NCI-H187 (cell line): Measurements from ENCODE around the gene PTGFR.

Source experiments
- DNase-seq, 2 experiments: peaks; one replicate each; lab custom pipeline; 2025; lab: John Stamatoyannopoulos, UW

PTGFR gene

DNA sequence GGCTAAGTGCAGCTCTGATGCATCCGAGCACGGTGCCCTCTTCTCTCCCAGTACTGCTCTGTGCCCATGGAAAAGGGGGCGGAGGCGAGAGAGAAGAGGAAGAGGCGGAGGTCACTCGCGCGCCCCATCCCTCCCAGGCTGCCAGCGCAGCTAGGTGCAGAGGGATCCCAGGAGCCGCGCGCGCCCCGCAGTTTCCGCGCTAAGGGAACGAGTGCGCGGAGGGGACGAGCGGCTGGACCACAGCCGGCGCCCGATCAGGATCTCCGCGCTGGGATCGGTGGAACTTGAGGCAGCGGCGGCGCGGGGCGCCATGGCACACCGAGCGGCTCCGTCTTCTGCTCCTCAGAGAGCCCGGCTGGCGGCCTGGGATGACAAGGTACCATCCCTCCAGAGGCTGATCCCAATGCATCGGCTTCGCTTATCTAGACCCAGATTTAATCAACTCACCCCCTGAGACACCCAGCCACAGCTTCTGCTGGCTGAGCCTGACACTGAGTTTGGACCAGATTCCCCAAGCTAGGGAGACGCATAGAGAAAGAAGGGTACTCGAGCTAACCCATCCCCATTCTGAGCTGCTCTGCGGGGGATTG lies at the start of gene PTGFR:
TSS of gene PTGFR (plus strand) at position 114 of the 590 bp plus-strand sequence. CDS start 1,770 bp downstream, outside the sequence.
- DNase-seq, result no peak

DNA sequence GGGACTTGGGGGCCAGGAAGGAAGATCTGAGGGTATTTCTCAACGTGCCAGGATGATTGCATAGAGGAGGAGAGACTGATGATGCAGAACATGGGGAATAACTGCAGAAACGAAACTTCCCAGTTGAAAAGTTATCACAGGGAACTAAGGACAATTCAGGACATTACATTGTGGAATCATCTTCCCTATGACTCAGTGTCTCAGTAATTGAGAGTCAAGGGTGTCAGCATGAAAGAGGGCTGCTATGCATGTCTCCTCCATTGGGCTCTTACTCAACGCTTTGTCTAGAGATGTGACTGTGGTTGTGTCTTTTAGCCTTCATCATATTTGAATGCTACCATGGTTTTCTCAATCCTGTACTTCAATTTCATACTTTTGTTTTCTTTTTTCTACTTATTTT lies 48.9 kb upstream of the PTGFR start:
- no peak for DNase-seq

- DNase-seq, result no peak
These were observed 43.7 kb upstream of the PTGFR start for GRCh38 chr1:78447086-78447485.

- DNase-seq, result no peak
These were observed 26.3 kb upstream of the PTGFR start for GRCh38 chr1:78464449-78464891.

DNA sequence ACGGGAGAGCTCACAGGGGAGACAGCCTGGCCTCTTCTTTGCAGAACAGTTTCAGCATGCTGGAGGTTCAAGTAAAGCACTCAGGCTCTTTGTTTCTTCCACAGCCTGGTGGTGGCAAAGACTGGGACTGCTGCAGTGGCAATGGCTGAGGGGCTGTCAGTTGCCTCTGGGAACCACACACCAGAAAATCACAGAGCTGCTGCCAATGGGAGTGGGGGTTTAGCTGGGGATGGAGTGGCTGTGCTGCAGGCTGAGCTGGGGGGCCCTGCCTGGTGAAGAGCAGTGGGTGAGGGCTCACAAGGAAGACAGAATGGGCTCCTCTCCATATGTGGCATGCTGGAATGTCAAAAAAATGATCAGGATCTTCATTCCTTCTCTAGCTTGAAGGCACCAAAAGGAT lies 25.6 kb upstream of the PTGFR start:
- DNase-seq, result no peak

DNA sequence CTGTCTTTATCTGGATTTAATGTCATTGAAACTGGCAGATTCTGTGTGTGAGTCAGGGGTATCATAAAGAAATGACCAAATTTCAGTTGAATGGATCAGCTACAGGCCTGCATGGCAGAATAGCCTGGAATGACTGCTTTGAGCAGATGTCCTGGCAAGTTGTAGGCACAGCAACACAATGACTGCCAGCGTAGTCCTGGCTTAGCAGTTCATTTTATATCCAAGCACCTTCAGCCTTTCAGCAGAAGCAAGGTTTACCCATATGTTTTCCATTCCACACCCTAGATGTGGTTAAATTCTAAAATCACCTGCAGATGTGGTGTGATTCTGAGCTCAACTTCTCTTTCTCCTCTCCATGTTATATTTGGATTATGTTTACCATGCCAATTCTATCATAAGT lies 22.3 kb upstream of the PTGFR start:
- DNase-seq, result no peak

GRCh38 chr1:78469576-78469975 lies 21.2 kb upstream of the PTGFR start:
- no peak for DNase-seq

- no peak for DNase-seq
These were observed 18.7 kb upstream of the PTGFR start for GRCh38 chr1:78471890-78472620.

- no peak for DNase-seq
These were observed 17.8 kb upstream of the PTGFR start for GRCh38 chr1:78472851-78473496.

DNA sequence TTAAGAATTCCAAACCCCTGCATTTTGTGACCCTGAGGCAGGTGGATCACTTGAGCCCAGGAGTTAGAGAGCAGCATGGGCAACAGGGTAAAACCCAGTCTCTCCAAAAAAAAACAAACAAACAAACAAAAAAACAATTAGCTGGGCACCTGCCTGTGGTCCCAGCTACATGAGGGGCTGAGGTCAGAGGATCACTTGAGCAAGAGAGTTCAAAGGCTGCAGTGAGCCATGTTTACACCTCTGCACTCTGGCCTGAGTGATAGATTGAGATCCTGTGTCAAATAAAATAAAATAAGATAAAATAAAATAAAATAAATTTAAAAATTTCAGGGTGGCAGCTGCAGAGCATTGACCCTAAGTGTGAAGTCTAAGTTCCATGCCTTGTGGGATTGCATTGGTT lies 16.7 kb upstream of the PTGFR start:
- DNase-seq, result no peak

- DNase-seq, result no peak
These were observed 14.7 kb upstream of the PTGFR start for GRCh38 chr1:78475888-78476610.

GRCh38 chr1:78483903-78484302 lies 6.9 kb upstream of the PTGFR start:
- DNase-seq, result no peak

- DNase-seq, result no peak
These were observed 787 bp downstream of the PTGFR start for GRCh38 chr1:78491451-78492071.

GRCh38 chr1:78492386-78492950 lies 1.7 kb downstream of the PTGFR start:
- no peak for DNase-seq

GRCh38 chr1:78493451-78493850 lies 2.7 kb downstream of the PTGFR start:
- no peak for DNase-seq

DNA sequence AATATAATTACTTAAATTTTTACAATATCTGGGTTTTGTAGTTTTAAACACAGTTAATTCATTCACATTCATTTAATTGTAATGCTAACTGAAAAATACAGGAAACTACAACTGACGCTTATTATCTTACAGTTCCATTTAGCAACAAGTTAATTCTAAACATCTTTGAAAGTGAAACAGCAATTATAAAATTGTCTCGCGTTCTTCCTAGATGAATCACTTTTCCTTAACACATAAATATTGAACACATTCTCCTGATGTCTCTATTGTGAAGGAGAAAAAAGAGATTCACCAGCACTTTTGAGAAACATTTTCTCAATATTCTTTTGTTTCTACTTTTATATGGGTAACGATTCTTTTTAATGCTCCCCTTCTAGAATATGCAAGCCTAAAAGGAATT lies 6.4 kb downstream of the PTGFR start:
- no peak for DNase-seq

DNA sequence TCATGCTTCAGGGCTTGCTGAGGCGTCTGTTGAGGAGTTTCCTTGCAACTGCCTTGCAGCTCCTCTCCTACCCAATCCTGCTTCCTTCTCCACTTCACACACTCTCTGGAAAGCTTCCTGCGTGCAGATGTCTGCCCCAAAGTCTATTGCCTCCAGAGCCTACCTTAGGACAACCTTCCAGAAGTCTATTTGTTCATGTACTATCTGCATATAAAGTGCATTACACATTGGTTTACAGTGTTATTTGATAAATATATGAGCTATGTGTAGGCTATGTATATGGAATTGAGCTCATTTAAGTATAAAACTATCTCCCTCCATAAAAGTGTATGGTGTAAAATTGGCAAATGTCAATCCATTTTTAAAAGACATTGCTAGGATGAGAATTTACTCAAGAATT lies 9.8 kb downstream of the PTGFR start:
- no peak for DNase-seq

DNA sequence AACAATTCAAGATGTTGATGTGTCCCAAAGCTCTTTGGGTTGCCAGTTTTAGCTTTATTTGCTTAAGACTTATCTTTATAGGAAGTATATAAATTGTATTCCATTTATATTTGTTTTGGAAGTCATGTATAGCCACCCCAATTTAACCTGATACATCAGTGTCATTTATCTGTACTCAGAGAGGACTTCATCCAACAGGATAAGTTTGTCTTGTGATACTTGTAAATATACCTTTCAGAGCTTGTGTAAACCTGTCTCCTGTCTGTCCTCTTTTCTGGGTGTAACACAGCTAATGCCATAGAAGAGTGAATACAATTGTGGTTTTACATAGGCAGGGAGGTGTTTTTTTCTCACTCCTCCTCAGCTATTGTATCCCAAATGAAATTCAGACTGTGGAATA lies 10.4 kb downstream of the PTGFR start:
- DNase-seq, result no peak

- no peak for DNase-seq
These were observed 20.6 kb downstream of the PTGFR start for GRCh38 chr1:78511334-78511733.

GRCh38 chr1:78516716-78517115 lies 25.9 kb downstream of the PTGFR start:
- DNase-seq, result no peak

DNA sequence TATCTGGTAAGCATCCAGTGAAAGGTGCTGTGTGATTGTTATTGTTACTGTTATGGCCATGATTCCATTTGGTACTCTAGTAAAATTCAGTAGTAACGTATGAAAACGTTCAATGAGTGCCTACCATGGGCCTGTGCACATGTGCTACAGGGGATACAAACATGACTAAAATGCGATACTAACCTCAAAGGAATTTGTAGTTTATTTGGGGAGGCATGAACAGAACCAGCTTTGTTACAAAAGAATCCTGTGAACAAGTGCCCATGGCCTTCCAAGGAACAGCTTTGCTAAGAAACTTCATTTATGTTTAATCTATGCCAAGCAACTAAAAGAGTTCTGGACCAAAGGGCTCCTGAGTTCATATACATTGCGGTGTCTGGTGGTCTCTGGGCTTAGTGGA lies 28.7 kb downstream of the PTGFR start:
- no peak for DNase-seq

GRCh38 chr1:78520216-78520615 lies 29.4 kb downstream of the PTGFR start:
- DNase-seq, result no peak
